ENCODE results near the gene MAP1LC3B. TPM values are rescaled to one million over a fixed set of nuclear protein-coding genes. Genes with fewer than 3 reads are reported as not detected.

MAP1LC3B gene
- total RNA-seq, 1 donor from 2014 or later = 37.9 TPM

GRCh38 chr16:87410968-87411367 is 18.8 kb downstream of the MAP1LC3B start:
- Mint-ChIP-seq H3K27ac (ENCODE audit: unreplicated experiment) (no peak overlapping the region), H3K9me3 (no peaks in the 10 kb centered on the region), H3K27me3 (ENCODE audit: low read depth) (no peaks in the 10 kb centered on the region), H3K4me1 (no peaks in the 10 kb centered on the region), H3K36me3 (ENCODE audit: low read depth) (peaks cover 10% of the 10 kb centered on the region), H3K4me3 (no peak overlapping the region)
- no peak for TF ChIP-seq CTCF (conservative IDR thresholded peaks at IDR 0.05)
- no peak for DNase-seq (ENCODE audit: low read depth, low spot score)

- no peak for TF ChIP-seq CTCF (conservative IDR thresholded peaks at IDR 0.05)
- Mint-ChIP-seq H3K27me3 (ENCODE audit: low read depth) (no peaks in the 10 kb centered on the region), H3K27ac (ENCODE audit: unreplicated experiment) (no peak overlapping the region), H3K4me1 (no peaks in the 10 kb centered on the region), H3K9me3 (no peaks in the 10 kb centered on the region), H3K36me3 (ENCODE audit: low read depth) (peaks cover 9% of the 10 kb centered on the region), H3K4me3 (no peak overlapping the region)
- no peak for DNase-seq (ENCODE audit: low read depth, low spot score)
Measured at GRCh38 chr16:87411375-87412271, 19.5 kb downstream of the MAP1LC3B start.

GRCh38 chr16:87412371-87412995 is 20.3 kb downstream of the MAP1LC3B start:
- H3K27me3 Mint-ChIP-seq (ENCODE audit: low read depth) = no peaks in the 10 kb centered on the region
- DNase-seq (ENCODE audit: low read depth, low spot score) = no peak
- no peak overlapping the region for H3K27ac Mint-ChIP-seq (ENCODE audit: unreplicated experiment)
- no peaks in the 10 kb centered on the region for H3K9me3 Mint-ChIP-seq
- H3K4me3 Mint-ChIP-seq = no peak overlapping the region
- peaks cover 4% of the 10 kb centered on the region for H3K36me3 Mint-ChIP-seq (ENCODE audit: low read depth)
- TF ChIP-seq CTCF (conservative IDR thresholded peaks at IDR 0.05) = no peak
- H3K4me1 Mint-ChIP-seq = no peaks in the 10 kb centered on the region

- Mint-ChIP-seq H3K36me3 (ENCODE audit: low read depth) (peaks cover 4% of the 10 kb centered on the region), H3K9me3 (no peaks in the 10 kb centered on the region), H3K27ac (ENCODE audit: unreplicated experiment) (no peak overlapping the region), H3K4me3 (no peak overlapping the region), H3K27me3 (ENCODE audit: low read depth) (no peaks in the 10 kb centered on the region), H3K4me1 (no peaks in the 10 kb centered on the region)
- DNase-seq (ENCODE audit: low read depth, low spot score) = no peak
- TF ChIP-seq CTCF (conservative IDR thresholded peaks at IDR 0.05) = no peak
Measured at GRCh38 chr16:87412996-87413421, 20.9 kb downstream of the MAP1LC3B start.

DNA sequence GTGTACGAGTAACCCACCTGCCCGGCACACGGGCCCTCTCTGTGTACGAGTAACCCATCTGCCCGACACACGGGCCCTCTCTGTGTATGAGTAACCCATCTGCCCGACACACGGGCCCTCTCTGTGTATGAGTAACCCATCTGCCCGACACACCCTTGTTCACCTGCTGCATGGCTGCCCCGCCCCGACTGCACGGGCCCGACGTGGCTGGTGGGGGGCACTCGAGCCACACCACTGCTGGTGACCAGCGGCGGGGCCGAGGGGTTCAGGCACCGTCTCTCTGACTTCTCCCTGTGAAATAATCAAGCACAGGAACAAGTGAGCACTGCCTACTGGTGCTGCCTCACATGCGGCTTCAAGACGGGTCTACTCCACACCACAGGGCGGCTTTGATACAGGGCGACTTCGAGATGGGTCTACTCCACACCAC is 22.1 kb downstream of the MAP1LC3B start:
- Mint-ChIP-seq H3K27me3 (ENCODE audit: low read depth) (no peaks in the 10 kb centered on the region), H3K9me3 (no peaks in the 10 kb centered on the region), H3K36me3 (ENCODE audit: low read depth) (peaks cover 4% of the 10 kb centered on the region)

More for the DNA sequence above, 22.1 kb downstream of the MAP1LC3B start:
- Mint-ChIP-seq H3K27ac (ENCODE audit: unreplicated experiment) (no peak overlapping the region), H3K4me3 (no peak overlapping the region), H3K4me1 (no peaks in the 10 kb centered on the region)
- no peak for DNase-seq (ENCODE audit: low read depth, low spot score)
- no peak for TF ChIP-seq CTCF (conservative IDR thresholded peaks at IDR 0.05)

Measured in neural crest cell (in vitro differentiated cells).